Keratinocyte (primary cell): ENCODE measurements around the gene ZNF124. TPM values are rescaled to one million over a fixed set of nuclear protein-coding genes. Genes with fewer than 3 reads are reported as not detected.

Source experiments
- DNase-seq: peaks from one replicate; pipeline ENCODE4 v3.0.0-alpha.2; 2011; ENCODE audit warnings: low read depth, missing footprints, low spot score
- FAIRE-seq: peaks from 2 replicates; lab custom pipeline; 2011; peaks lifted over from hg19 to GRCh38; lab: Jason Lieb, UNC
- H2AFZ ChIP-seq: 2 replicates; pipeline ENCODE4 v1.6.0; 2012; ENCODE audit warnings: low read length, control low read depth, inconsistent platforms; ENCODE audit not compliant: control insufficient read depth
- H3K27ac ChIP-seq: 2 replicates; pipeline ENCODE4 v1.5.1; 2011; ENCODE audit warnings: low read length; ENCODE audit not compliant: control insufficient read depth, insufficient read depth
- H3K27me3 ChIP-seq: 3 replicates; pipeline ENCODE4 v1.6.0; 2011; ENCODE audit warnings: low read length; ENCODE audit not compliant: control insufficient read depth, insufficient read depth; ENCODE audit errors: extremely low read depth
- H3K36me3 ChIP-seq, 2 experiments: 2 replicates in 1 of 2; 3 replicates in 1 of 2; pipeline ENCODE4 v1.5.1; 2011; ENCODE audit warnings: low read length in 2 of 2, mild to moderate bottlenecking in 1 of 2; ENCODE audit not compliant: control insufficient read depth in 2 of 2, insufficient read depth in 2 of 2; ENCODE audit errors: extremely low read depth in 1 of 2
- H3K4me1 ChIP-seq: 3 replicates; pipeline ENCODE4 v1.5.1; 2011; ENCODE audit warnings: low read length; ENCODE audit not compliant: control insufficient read depth, insufficient read depth; ENCODE audit errors: extremely low read depth
- H3K4me2 ChIP-seq: 3 replicates; pipeline ENCODE4 v1.6.0; 2011; ENCODE audit warnings: low read depth, low read length; ENCODE audit not compliant: control insufficient read depth, insufficient read depth; ENCODE audit errors: extremely low read depth
- H3K4me3 ChIP-seq, 3 experiments: fragments of 200-600 bp in 1 of 3; sonication (generic) in 1 of 3; 2 replicates in 2 of 3; 3 replicates in 1 of 3; pipeline ENCODE4 v1.5.1; 2011 to 2016; ENCODE audit warnings: low read length in 3 of 3, mild to moderate bottlenecking in 3 of 3, control low read depth in 2 of 3, inconsistent platforms in 1 of 3, low read depth in 1 of 3, mixed read lengths in 1 of 3, mixed run types in 1 of 3, moderate library complexity in 1 of 3; ENCODE audit not compliant: control insufficient read depth in 2 of 3, insufficient read depth in 2 of 3; ENCODE audit errors: extremely low read depth in 1 of 3
- H3K79me2 ChIP-seq: 2 replicates; pipeline ENCODE4 v1.6.0; 2012; ENCODE audit warnings: low read length; ENCODE audit not compliant: control insufficient read depth, insufficient read depth
- H3K9ac ChIP-seq: 3 replicates; pipeline ENCODE4 v1.6.0; 2011; ENCODE audit warnings: low read length; ENCODE audit not compliant: control insufficient read depth, insufficient read depth; ENCODE audit errors: extremely low read depth
- H3K9me1 ChIP-seq: 3 replicates; pipeline ENCODE4 v1.6.0; 2011; ENCODE audit warnings: low read length; ENCODE audit not compliant: control insufficient read depth, insufficient read depth; ENCODE audit errors: extremely low read depth
- H3K9me3 ChIP-seq: 2 replicates; pipeline ENCODE4 v1.5.1; 2012; ENCODE audit warnings: low read depth, low read length; ENCODE audit not compliant: control insufficient read depth
- H4K20me1 ChIP-seq: 3 replicates; pipeline ENCODE4 v1.6.0; 2011; ENCODE audit warnings: low read length; ENCODE audit not compliant: control insufficient read depth, insufficient read depth; ENCODE audit errors: extremely low read depth
- CTCF ChIP-seq, 3 experiments: IDR thresholded peaks in 1 of 3; conservative IDR thresholded peaks in 1 of 3; optimal IDR thresholded peaks in 1 of 3; 2 replicates in 2 of 3; 3 replicates in 1 of 3; pipeline versions ENCODE3 to v1.5.1; 2011; ENCODE audit warnings: low read length in 3 of 3, mild to moderate bottlenecking in 3 of 3, moderate library complexity in 2 of 3, control low read depth in 1 of 3, inconsistent platforms in 1 of 3; ENCODE audit not compliant: insufficient read depth in 2 of 3; ENCODE audit errors: extremely low read depth in 1 of 3
- EZH2 ChIP-seq: IDR thresholded peaks from one replicate; pipeline ENCODE4 v1.6.1; 2012; ENCODE audit warnings: inconsistent platforms, mild to moderate bottlenecking, low read length, moderate library complexity
- dilution Hi-C: fragments of 300-500 bp; cut with MboI; formaldehyde crosslinking; loops from one replicate; pipeline ENCODE4 v1.7.0; 2020; ENCODE audit warnings: low sequenced_read_pairs; ENCODE audit not compliant: extremely low pct_ligation_motif_present
- polyA plus RNA-seq, 5 experiments: library from polyadenylated mRNA; depleted of rRNA in 3 of 5; stranded (reverse) in 3 of 5; stranded (forward) in 1 of 5; unstranded in 1 of 5; fragments of >200 nt; gene quantifications; 1 replicate in 1 of 5; 2 replicates in 3 of 5; 3 replicates in 1 of 5; pipeline versions ENCODE4 v1.2.1 to v1.2.3, GENCODE V29; 2011 to 2012; ENCODE audit warnings: missing spikeins in 2 of 5, low read depth in 1 of 5, low replicate concordance in 1 of 5
- small RNA-seq, 3 experiments: library from RNA; depleted of rRNA; stranded (forward); fragments of <200 nt; gene quantifications; one replicate each; pipeline ENCODE3, GENCODE V24; 2012; ENCODE audit warnings: low read depth in 3 of 3, low replicate concordance in 1 of 3; ENCODE audit not compliant: insufficient read length in 3 of 3

Gene ZNF124
- polyA plus RNA-seq, 1 donor (not counting 4 experiments of a cell fraction or from before 2014, with no cell fraction given) = 4.1 TPM

DNA sequence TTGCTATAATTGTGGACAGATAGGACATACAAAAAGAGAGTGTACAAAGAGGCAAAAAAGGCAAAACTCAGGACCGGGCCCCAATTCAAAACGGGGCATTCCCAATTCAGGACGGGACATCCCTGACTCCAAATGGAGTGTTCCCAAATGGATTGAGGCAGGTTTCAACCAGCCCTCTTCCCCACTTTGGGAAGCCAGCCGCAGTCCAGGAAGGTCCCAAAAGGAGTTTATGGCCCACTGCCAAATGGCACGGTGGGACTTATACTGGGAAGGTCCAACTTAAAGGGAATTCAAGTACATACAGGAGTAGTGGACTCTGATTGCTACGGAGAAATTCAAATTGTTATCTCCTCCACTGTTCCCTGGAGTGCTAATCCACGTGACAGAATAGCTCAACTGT is 64.1 kb downstream of the ZNF124 start:
- Histone ChIP-seq H3K4me2 (no peak overlapping the region), H2AFZ (no peak overlapping the region), H3K79me2 (peaks cover 10% of the 10 kb centered on the region), H3K4me3 (no peak overlapping the region), H4K20me1 (no peaks in the 10 kb centered on the region), H3K9ac (no peak overlapping the region), H3K27me3 (peaks cover 15% of the 10 kb centered on the region), H3K4me1 (peaks cover 12% of the 10 kb centered on the region), H3K36me3 (no peaks in the 10 kb centered on the region), H3K27ac (no peak overlapping the region), H3K9me1 (no peaks in the 10 kb centered on the region), H3K9me3 (no peaks in the 10 kb centered on the region)
- FAIRE-seq = no peak
- DNase-seq = no peak
- dilution Hi-C loops = no loop called here
- TF ChIP-seq CTCF (optimal IDR thresholded peaks at IDR 0.05 in 1 of 3, IDR thresholded peaks at IDR 0.05 in 1 of 3, conservative IDR thresholded peaks at IDR 0.05 in 1 of 3; ENCODE audit: extremely low read depth in 1 of 3, insufficient read depth in 2 of 3, low read length in 3 of 3) = no peak
- no peak for TF ChIP-seq EZH2

GRCh38 chr1:247105966-247106365 is 65.9 kb downstream of the ZNF124 start:
- peaks cover 7% of the 10 kb centered on the region for H3K9me3 ChIP-seq
- DNase-seq (no peak), FAIRE-seq (no peak)
- H4K20me1 ChIP-seq = no peaks in the 10 kb centered on the region
- peaks cover 8% of the 10 kb centered on the region for H3K4me1 ChIP-seq
- peaks cover 4 to 7% of the 10 kb centered on the region in 2 experiments for H3K36me3 ChIP-seq
- peaks cover 7% of the 10 kb centered on the region for H3K27me3 ChIP-seq
- H2AFZ ChIP-seq = no peak overlapping the region
- TF ChIP-seq EZH2 = no peak
- TF ChIP-seq CTCF (optimal IDR thresholded peaks at IDR 0.05 in 1 of 3, IDR thresholded peaks at IDR 0.05 in 1 of 3, conservative IDR thresholded peaks at IDR 0.05 in 1 of 3; ENCODE audit: extremely low read depth in 1 of 3, insufficient read depth in 2 of 3, low read length in 3 of 3) = no peak
- no peaks in the 10 kb centered on the region for H3K9me1 ChIP-seq
- H3K79me2 ChIP-seq = peaks cover 17% of the 10 kb centered on the region
- H3K27ac ChIP-seq = no peak overlapping the region
- H3K4me2 ChIP-seq = no peak overlapping the region
- no peak overlapping the region for H3K4me3 ChIP-seq
- dilution Hi-C loops = no loop called here
- H3K9ac ChIP-seq = no peak overlapping the region

Small RNA genes lying within 50 kb of the gene (small RNA-seq; reads per million reads assigned to genes)
- gene AL390728.3 (0 reads per million in 3 experiments), gene RNA5SP82 (0 reads per million in 3 experiments)

Other genes with a start within 250 kb of the ZNF124 start
- gene AHCTF1, start 240.1 kb downstream of the ZNF124 start, polyA plus RNA-seq = 16.5 to 22.2 TPM (median 16.8 TPM) in 3 replicates
- 0.30 to 0.89 TPM (median 0.74 TPM) in 3 replicates for gene ZNF695, start 164.0 kb downstream of the ZNF124 start, polyA plus RNA-seq
- 1.9 to 3.6 TPM (median 2.3 TPM) in 3 replicates for gene ZNF670, start 93.2 kb downstream of the ZNF124 start, polyA plus RNA-seq
- gene ZNF669, start 67.7 kb downstream of the ZNF124 start, polyA plus RNA-seq = 3.8 to 4.5 TPM (median 4.5 TPM) in 3 replicates
- not detected in 3 replicates for gene VN1R5, start 84.1 kb upstream of the ZNF124 start, polyA plus RNA-seq
- gene ZNF496, start 159.8 kb upstream of the ZNF124 start, polyA plus RNA-seq = 8.2 to 9.0 TPM (median 8.9 TPM) in 3 replicates
- 0.03 to 0.12 TPM (median 0.07 TPM) in 3 replicates for gene NLRP3, start 244.2 kb upstream of the ZNF124 start, polyA plus RNA-seq